GM15510 (cell line): Measurements from ENCODE around the gene NPBWR2.

Source experiments
- POLR2A ChIP-seq: IDR thresholded peaks from 3 replicates; pipeline ENCODE4 v1.6.1; 2011; ENCODE audit warnings: borderline replicate concordance; ENCODE audit not compliant: insufficient read length; ENCODE audit errors: extremely low read depth

Gene NPBWR2

DNA sequence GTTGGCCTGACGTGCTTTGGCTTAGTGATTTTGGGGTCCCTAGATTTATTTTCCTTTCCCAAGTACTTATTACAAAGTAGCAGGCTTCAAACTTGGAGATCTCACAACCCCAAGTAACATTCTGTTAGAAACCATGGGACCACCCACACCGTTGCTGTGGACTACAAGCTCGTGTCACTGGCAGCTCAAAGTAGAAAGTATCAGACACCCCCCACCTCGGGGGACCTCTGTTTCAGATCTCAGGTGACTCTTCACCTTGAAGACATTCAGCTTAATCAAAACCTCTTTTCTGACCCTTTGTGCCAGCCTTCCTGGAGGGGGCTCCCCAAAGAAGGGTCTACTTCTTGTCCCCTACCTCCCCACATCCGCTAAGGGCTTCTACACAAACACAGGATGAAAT lies 41.2 kb upstream of the NPBWR2 start:
- no peak for TF ChIP-seq POLR2A

DNA sequence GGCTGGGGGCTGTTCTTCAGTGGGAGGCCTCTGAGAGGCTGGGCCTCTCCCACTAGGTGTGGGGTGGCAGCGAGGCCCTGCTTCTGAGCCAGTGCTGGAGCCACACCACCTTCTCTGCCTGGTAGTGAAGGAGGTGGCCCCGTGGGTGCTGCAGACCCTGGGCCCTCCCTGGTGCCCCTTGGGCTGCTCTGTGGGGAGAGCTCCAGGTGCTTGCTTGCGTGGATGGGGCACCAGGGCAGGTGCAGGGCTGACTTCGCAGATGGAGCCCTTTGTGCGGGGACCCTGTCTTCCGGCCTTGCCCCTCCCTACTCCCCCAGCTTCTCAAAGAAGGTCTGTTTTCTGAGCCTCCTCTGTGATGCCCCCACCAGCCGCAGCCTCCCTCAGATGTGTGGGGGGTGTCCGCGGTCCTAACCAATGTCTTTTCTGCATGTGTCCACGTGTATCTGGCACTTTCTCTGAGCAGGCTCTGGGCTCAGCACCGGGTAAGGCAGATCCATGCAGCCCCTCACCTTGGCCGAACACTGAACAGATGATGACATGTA lies 39.6 kb upstream of the NPBWR2 start:
- no peak for TF ChIP-seq POLR2A

DNA sequence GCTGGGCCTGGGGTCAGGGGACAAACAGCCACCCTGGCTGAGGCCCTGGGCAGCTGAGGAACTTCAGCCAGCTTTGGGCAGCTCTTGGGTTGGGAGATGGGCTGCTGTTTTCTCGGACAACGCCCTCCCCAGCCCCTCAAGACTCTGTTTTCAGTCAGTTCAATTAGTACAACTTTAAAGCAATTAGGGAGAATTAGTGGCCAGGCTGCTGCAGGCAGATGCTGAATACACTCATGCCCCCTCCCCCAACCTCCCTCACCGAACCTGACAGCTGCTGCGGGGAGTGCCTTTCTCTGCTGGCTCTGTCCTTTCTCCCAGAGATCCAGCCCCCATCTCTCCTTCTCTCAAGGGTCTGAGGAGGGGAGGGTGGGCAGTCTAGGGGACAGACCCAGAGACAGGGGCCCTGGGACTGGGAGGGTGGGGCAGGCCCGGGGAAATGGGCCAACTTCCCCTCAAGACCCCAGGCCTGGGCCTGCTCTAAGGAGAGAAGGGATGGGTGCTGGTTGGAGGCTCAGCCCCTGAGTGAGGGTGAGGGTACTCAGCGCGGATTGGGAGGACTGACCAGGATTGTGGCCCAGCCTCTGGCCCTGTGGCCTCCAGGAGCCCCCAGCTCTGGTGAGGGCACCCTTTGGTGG lies 39.1 kb upstream of the NPBWR2 start:
- TF ChIP-seq POLR2A, result no peak

DNA sequence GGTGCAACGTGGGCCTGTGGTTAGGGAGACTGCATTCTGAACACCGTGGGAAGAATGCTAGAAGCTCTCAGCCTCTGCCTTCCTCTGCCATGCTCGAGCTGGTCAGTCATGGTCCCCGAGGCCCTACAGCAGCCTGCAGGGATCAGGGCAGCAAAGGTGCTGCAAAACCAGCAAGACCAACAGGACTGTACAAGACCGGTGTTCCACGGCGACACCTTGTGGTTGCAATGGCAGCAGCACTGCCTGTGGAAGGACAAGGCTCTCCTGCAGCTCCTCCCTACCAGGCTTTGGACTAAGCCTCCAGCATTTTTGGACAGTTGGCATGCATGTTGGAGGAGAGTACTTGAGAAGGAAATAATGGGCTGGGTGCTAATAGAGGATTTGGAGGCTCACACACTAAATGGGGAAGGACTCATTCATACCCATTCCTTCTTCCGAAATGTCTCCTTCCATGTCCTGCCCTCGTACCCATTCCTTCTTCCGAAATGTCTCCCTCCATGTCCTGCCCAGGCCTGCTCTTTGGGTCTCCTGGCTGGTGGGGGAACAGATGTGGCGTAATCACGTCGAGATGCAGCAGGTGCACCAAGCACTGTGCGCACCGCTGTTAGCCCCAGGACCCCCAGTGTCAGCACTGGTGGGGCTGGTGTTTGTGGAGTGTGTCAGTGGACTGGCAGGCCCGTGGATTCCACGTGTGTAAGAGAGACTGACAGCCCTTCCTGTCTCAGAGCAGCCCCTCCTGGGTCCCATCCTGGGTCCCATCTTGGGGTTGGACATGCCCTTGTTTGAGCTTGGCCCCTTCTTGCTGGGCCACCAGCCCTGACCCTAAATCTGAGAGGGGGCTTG lies 38.3 kb upstream of the NPBWR2 start:
- no peak for TF ChIP-seq POLR2A

DNA sequence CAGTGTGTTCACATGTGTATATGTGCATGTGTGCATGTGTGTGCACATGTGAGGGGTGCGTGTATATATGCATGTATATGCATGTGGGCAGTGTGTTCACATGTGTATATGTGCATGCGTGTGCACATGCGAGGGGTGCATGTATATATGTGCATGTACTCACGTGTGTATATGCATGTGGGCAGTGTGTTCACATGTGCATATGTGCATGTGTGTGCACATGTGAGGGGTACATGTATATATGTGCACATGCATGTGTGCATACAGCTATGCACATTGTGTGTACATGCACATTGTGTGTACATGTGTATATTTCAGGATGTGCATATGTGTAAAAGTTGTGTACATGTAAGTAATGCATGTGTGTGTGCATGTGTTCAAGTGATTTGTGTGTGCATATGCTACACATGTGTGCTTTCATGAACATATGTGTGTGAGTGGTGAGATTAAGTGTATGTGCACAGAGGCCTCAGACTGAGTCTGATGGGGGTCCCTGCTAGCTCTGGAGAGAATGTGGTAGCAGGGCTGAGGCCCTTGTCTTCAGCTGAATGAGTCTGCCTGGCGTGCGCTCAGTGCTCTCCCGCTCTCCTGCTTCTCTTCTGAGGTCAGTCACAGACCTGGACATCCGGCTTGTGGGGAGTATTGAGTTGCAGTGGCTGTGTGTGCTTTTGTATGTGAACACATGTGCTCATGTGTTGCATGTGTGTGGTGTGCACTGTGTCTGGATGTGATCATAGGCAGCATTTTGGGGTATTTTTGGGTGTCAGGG lies 37.0 kb upstream of the NPBWR2 start:
- TF ChIP-seq POLR2A, result no peak

DNA sequence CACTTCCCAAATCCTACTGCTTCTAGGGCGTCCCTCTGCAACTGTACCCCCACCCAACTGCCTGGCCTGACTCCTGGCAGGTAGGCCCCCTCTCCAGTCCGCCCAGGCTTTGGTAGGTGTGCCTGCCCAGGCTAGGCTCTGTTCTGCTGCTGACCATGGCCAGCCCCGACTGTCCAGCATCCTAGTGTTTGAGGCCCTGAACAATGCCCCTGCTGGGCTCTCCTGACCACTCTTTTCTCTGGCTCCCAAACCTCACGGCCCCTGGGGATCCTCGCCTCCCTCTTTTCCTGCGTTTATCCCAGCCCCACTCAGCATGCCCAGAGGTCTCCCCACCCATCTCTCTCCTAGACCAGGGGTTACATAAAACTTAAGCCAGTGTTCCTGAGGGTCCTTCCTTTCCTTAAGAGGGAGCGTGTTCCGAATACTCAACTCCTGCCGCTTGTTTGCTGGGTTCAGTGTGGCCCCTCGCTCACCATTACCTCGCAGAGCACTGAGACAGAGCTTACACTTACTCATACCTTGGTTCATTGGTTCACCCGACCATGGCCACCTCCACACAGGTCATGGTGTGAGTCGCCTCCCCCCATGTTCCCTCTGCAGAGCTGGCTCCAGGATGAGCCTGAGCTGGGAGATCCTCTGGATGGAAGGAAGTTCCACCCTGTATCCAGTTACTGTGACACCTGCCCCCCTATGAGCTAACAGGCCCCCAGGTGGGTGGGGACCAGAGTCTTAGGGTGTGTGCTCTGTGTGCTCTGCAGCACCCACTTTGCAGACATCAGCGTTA lies 35.8 kb upstream of the NPBWR2 start:
- TF ChIP-seq POLR2A, result no peak

DNA sequence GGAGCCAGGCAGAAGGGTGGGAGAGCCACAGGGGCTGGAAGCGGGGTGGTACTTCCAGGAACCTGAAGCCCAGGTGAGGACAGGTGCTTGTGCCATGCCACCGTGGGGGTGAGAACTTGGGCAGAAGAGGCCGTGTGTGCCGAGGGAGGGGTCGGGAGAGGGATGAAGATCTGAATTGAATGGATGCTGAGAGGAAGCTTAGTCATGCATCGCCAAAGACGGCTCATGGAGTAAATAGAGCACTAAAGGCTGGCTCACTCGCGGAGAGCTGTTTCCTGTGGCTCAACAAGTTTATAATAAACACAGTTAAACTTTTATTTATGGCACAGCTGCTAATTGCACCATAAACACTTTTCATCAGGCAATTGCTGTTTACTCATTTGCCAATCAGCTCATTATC lies 35.2 kb upstream of the NPBWR2 start:
- no peak for TF ChIP-seq POLR2A

DNA sequence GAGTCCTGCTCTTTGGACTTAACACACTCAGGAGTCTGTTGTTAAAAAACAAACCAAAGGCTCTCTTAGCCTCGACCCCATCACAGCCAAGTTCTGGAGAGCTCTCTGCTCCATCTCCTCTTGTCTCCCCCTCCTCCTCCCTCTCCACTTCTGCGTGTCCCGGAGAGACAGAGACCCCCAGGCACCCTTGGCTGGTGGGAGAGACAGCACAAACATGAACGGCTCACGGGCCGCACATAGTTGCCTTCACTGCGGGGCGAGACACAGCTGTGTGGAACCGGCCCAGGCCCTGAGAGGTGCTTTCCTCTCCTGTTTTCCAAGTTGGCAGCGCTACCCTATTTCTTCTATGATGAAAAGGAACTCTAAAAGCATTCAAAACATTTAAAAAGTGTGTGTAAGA lies 33.6 kb upstream of the NPBWR2 start:
- TF ChIP-seq POLR2A, result no peak

DNA sequence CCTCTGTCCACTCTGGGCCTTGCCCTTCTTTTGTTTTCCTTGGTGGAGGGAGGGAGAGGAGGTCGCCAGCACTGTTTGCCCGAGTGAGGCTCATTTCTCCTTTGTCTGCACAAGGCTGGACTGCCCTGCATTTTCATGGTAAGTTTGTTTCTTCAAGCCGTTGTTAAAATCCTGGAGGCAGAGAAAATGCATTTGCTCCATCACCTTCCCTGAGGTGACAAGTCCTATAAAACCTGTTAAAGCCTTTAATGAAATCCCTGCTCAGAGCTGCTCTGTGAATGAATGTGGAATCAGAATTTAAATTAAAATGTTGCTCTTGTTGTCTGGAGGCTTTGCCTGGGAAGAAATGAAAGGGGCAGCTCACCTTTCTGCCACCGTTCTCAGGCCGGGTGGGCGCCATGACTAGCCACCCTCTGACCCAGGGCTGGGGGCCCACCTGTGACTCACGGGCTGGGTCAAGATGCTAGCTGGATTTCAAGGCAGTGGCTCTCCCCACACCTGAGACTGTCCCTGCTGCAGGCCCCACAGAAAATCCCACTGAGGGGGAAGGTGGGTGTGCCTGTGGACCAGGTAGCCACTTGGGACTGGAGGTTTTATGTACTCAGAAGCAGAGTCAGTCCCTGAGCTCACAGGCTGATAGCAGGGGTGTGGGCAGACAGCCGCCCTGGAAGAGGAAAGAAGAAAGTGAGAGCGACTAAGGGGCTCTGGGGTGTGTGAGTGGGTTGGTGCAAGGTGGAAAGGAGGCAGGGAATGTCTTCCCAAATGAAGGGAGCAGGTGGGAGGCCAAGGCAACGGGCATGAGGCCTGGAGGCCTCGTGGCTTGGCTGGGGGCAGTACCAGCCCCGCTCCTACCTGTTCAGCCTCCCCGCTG lies 32.9 kb upstream of the NPBWR2 start:
- no peak for TF ChIP-seq POLR2A

DNA sequence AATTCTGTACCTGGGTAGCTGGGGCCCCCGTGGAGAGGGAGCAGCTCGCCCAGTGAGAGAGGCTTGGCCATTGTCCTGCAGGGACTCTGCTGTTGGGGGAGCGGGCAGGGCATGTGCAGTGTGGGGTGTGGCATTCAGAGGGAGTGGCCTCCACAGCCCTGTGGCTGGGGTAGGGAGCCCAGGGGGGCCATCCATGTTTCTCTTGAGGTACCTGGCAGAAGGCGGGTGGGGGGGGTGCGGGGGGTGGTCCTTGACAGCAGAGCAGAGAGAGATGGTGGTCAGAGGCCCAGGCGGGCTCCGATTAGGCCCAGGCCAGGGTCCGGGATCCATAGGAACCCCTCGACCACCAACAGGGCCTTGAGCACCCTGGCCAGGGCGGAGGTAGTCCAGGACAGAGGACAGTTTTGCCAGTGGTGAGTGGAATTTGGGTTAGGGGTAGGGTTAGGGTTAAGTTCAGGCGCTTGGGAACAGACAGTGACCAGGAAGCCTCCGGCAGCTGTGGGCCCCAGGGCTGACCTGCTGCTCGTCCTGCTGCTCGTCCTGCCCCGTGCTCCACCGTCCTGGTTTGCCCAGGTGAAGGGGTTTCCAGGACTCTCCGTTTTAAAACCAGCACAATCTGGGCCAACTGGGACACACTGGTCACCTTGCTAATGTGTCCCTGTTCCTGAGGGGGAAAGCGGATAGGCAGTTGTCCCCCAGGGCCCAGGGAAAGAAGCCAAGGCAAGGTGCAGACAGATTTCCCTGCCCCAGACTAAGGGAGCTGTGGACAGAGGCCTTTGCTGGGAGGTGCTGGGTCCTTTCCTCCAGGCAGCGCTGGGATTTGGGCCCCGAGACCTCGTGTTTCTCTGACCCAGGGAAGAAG lies 32.1 kb upstream of the NPBWR2 start:
- TF ChIP-seq POLR2A, result no peak

DNA sequence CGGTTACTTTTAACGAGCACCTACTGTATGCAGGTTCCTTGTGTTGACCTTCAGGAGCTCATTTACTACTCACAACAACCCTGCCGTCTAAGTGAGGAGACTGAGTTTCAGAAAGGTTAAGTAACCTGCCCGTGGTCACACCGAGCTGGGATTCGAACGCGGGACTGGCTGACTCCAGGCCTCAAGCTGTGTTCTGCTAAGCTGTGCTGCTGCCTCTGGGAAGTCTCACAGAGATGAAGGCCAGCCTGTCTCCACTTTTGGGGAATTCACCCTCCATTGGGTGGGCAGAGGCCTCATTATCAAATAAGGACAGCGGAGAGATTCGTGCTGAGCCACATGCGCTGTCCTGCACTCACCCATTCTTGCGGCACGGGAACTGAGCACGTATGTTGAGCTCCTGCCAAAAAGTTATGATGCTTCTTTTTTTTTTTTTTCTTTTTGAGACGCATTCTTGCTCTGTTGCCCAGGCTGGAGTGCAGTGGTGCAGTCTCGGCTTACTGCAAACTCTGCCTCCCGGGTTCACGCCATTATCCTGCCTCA lies 31.0 kb upstream of the NPBWR2 start:
- TF ChIP-seq POLR2A, result no peak

DNA sequence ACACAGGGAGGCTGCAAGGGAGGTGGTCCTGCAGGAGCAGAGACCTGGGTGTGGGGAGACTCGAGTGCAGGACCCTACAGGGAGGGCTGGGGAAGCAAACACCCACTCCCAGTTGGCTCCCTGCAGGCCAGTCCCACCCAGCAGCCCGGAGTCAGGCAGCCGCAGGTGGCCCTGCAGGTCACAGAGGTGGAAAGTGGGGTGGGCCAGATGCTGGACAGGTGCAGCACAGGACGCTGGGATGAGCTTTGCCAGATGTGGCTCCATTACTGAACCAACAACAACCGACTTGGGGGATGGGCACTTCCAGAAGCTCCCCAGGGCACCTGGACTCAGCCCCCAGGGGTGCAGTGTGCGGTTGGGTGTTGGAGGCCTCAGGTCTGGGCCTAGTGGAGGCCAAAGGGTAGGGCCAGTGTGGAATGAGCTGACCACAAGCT lies 30.2 kb upstream of the NPBWR2 start:
- TF ChIP-seq POLR2A, result no peak

DNA sequence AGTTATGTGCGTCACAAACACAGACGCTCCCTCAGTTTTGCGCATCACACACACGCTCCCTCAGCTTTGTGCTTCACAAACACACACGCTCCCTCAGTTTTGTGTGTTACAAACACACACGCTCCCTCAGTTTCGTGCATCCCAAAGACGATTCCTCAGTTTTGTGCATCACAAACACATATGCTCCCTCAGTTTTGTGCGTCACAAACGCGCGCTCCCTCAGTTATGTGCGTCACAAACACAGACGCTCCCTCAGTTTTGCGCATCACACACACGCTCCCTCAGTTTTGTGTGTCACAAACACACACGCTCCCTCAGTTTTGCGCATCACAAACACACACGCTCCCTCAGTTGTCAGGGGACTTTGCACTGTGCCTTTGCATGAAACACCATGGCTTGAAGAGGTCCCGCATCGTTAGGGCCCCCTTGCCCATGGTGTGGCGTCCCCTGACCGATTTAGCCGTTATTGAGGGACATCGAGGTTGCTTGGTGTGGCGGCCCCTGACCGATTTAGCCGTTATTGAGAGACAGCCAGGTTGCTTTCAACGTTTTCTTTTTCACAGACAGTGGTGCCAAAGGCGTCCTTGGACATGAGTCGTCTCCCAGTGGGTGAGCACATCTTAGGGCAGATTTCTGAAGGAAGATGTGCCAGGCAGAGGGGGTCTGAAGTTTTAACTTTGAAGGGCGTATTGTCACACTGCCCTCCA lies 28.8 kb upstream of the NPBWR2 start:
- TF ChIP-seq POLR2A, result no peak
